Thyroid gland (tissue), 4 donors: ENCODE results near the gene RUSC1.

Experiments
- POLR2A ChIP-seq, 2 donors: fragments of 450-650 bp; IDR thresholded peaks; one replicate each; pipeline ENCODE4 v1.6.1; 2017; ENCODE audit warnings: antibody characterized with exemption in 2 of 2, mild to moderate bottlenecking in 2 of 2, moderate library complexity in 1 of 2
- TF ChIP-seq, protein P1 (sequence below), 6 experiments: fragments of 200-600 bp in 3 of 6; fragments of 450-650 bp in 3 of 6; sonication (generic) in 3 of 6; IDR thresholded peaks; one replicate each; pipeline ENCODE4 v1.5.1; 2016 to 2019; ENCODE audit warnings: antibody characterized with exemption in 6 of 6, mild to moderate bottlenecking in 2 of 6, inconsistent platforms in 1 of 6, moderate library complexity in 1 of 6

- TF ChIP-seq, protein P1, sequence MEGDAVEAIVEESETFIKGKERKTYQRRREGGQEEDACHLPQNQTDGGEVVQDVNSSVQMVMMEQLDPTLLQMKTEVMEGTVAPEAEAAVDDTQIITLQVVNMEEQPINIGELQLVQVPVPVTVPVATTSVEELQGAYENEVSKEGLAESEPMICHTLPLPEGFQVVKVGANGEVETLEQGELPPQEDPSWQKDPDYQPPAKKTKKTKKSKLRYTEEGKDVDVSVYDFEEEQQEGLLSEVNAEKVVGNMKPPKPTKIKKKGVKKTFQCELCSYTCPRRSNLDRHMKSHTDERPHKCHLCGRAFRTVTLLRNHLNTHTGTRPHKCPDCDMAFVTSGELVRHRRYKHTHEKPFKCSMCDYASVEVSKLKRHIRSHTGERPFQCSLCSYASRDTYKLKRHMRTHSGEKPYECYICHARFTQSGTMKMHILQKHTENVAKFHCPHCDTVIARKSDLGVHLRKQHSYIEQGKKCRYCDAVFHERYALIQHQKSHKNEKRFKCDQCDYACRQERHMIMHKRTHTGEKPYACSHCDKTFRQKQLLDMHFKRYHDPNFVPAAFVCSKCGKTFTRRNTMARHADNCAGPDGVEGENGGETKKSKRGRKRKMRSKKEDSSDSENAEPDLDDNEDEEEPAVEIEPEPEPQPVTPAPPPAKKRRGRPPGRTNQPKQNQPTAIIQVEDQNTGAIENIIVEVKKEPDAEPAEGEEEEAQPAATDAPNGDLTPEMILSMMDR (IDR thresholded peaks at IDR 0.05): no peak
- TF ChIP-seq POLR2A (IDR thresholded peaks at IDR 0.05): no peak
Observed at GRCh38 chr1:155272466-155273342, 48.0 kb upstream of the RUSC1 start.
